ENCODE results near the gene HDAC4. TPM values are rescaled to one million over a fixed set of nuclear protein-coding genes. Genes with fewer than 3 reads are reported as not detected.

Gene HDAC4
- polyA plus RNA-seq, 2 of the 4 experiments (the other 2 are of a cell fraction), result 8.6 to 10.4 TPM

DNA sequence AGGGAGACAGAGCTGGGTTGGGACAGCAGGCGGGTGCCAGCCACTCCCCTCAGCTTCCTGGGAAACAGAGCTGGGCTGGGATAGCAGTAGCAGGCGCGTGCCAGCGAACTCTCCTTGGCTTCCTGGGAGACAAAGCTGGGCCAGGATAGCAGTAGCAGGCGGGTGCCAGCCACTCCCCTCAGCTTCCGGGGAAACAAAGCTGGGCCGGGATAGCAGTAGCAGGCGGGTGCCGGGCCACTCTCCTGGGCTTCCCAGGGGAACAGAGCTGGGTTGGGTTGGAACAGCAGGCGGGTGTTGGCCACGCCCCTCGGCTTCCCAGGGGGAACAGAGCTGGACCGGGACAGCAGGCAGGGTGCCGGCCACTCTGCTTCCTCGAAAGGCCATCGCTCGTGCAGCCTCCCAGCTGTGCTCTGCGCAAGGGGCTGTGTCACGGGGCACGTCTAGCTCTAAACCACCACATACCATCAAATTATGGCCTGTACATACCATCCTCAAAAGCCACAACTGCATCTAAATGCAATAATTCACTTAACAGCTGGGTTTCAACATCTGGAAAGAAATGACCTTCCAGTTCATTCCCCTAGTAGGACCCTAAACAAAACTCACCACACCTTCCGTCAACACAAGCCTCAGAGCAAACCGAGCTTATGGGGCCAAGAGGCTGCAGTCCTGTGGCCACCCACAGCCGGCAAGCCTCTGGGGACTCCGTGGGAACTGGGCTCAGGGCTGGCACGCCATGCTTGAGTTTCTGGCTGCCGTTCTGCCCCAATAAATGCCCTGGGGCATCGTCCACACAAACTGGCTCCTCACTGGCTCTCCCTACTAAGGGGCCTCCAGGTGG is 324.7 kb downstream of the HDAC4 start:
- no peak for ATAC-seq
- POLR2A ChIA-PET, result no interaction called here
- DNase-seq (ENCODE audit: low read depth in 1 of 2, low spot score in 1 of 2), result no peak

DNA sequence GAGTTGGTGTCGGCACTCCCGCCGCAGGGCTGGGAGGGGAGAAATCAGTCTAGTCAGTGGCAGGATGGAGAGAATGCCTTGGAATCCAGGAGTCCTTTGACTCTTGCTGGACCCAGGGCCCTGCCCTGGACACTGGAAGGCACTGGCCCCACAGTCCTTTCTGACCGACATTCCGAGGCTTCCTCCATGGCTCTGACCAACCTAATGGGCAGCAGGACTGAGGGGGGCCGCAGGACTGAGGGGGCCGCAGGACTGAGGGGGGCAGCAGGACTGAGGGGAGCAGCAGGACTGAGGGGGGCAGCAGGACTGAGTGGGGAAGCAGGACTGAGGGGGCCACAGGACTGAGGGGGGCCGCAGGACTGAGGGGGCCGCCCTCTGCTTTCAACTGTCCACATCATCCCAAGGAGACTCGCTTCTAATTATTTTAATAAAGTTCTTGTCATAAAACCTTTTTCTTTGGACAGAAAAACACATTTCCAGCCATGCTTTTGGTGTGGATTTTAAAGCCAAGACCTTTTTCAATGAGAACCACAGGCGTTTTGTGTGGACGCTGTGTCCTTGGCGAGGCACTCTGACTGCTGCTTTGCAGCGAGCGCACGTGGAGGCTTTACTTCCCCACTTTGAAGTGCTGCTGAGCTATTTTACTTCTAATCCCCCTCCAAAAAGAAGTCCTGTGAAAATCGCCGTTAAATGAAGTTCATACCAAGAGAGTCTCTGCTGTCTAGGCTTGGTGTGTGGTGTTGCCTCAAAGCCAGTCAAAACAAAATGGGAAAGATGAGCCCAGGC is 326.9 kb downstream of the HDAC4 start:
- POLR2A ChIA-PET, result no interaction called here

More for the DNA sequence above, 324.7 kb downstream of the HDAC4 start:
- FAIRE-seq, result no peak
- H3K4me3 ChIP-seq, result no peak overlapping the region
- no peaks in the 10 kb centered on the region for H3K9me3 ChIP-seq
- CTCF ChIA-PET, result interaction anchor here (1.0 to 1.5 kb wide), 2 partner anchors 17 to 30 kb away, joined by 3 to 5 read pairs; no protein-coding TSS in a partner anchor
- 83% methylated on average over 20 of the region's 27 CpGs for WGBS (ENCODE audit: missing lambda C conversion rate)
- no peak overlapping the region for H3K4me2 ChIP-seq
- TF ChIP-seq, protein P1, sequence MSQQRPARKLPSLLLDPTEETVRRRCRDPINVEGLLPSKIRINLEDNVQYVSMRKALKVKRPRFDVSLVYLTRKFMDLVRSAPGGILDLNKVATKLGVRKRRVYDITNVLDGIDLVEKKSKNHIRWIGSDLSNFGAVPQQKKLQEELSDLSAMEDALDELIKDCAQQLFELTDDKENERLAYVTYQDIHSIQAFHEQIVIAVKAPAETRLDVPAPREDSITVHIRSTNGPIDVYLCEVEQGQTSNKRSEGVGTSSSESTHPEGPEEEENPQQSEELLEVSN (IDR thresholded peaks at IDR 0.05; ENCODE audit: borderline replicate concordance, low read depth), result no peak
- TF ChIP-seq CEBPB (IDR thresholded peaks at IDR 0.05), result no peak
- H3K27ac ChIP-seq, result no peak overlapping the region
- H3K4me1 ChIP-seq, result no peaks in the 10 kb centered on the region

DNA sequence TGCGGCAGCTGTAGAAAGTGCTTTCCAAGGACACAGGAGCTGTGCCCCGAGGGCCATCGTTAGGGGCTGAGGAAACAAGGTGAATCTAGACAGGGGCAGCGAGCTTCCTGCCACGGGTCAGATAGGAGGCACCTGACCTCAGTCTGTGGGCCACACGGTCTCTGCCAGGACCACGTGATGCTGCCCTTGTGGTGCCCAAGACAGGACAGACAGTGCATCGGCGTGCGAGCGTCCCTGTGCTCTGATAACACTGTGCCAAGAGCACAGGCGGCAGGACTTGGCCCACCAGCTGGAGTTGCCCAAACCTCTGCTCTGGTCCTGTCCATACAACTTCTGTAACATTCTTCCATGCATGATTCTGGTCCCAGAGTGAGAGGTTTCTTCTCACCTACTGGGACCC is 327.6 kb downstream of the HDAC4 start:
- Histone ChIP-seq H3K4me1 (peaks cover 9% of the 10 kb centered on the region), H3K4me2 (no peak overlapping the region), H3K4me3 (no peak overlapping the region), H3K9me3 (no peaks in the 10 kb centered on the region), H3K27ac (no peak overlapping the region)
- ChIA-PET CTCF (no interaction called here), POLR2A (no interaction called here)
- ATAC-seq (no peak), DNase-seq (ENCODE audit: low read depth in 1 of 2, low spot score in 1 of 2) (no peak), FAIRE-seq (no peak)
- WGBS (ENCODE audit: missing lambda C conversion rate), result 90% methylated on average over 7 of the region's 12 CpGs
- TF ChIP-seq HOXB13 (CRISPR knock-in tag; IDR thresholded peaks at IDR 0.05; ENCODE audit: low read depth), result no peak
- TF ChIP-seq TFCP2L1 (CRISPR knock-in tag; IDR thresholded peaks at IDR 0.05), result no peak
- TF ChIP-seq ZSCAN20 (CRISPR knock-in tag; IDR thresholded peaks at IDR 0.05), result no peak
- TF ChIP-seq, protein P2, sequence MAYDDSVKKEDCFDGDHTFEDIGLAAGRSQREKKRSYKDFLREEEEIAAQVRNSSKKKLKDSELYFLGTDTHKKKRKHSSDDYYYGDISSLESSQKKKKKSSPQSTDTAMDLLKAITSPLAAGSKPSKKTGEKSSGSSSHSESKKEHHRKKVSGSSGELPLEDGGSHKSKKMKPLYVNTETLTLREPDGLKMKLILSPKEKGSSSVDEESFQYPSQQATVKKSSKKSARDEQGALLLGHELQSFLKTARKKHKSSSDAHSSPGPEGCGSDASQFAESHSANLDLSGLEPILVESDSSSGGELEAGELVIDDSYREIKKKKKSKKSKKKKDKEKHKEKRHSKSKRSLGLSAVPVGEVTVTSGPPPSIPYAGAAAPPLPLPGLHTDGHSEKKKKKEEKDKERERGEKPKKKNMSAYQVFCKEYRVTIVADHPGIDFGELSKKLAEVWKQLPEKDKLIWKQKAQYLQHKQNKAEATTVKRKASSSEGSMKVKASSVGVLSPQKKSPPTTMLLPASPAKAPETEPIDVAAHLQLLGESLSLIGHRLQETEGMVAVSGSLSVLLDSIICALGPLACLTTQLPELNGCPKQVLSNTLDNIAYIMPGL (CRISPR knock-in tag; IDR thresholded peaks at IDR 0.05; ENCODE audit: borderline replicate concordance), result no peak
- no peak for TF ChIP-seq FOSL2 (IDR thresholded peaks at IDR 0.05)
- TF ChIP-seq FOSL2 (CRISPR knock-in tag; IDR thresholded peaks at IDR 0.05), result no peak
- TF ChIP-seq, protein P3, sequence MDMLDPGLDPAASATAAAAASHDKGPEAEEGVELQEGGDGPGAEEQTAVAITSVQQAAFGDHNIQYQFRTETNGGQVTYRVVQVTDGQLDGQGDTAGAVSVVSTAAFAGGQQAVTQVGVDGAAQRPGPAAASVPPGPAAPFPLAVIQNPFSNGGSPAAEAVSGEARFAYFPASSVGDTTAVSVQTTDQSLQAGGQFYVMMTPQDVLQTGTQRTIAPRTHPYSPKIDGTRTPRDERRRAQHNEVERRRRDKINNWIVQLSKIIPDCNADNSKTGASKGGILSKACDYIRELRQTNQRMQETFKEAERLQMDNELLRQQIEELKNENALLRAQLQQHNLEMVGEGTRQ (IDR thresholded peaks at IDR 0.05), result no peak
- TF ChIP-seq, protein P4, sequence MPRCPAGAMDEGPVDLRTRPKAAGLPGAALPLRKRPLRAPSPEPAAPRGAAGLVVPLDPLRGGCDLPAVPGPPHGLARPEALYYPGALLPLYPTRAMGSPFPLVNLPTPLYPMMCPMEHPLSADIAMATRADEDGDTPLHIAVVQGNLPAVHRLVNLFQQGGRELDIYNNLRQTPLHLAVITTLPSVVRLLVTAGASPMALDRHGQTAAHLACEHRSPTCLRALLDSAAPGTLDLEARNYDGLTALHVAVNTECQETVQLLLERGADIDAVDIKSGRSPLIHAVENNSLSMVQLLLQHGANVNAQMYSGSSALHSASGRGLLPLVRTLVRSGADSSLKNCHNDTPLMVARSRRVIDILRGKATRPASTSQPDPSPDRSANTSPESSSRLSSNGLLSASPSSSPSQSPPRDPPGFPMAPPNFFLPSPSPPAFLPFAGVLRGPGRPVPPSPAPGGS (IDR thresholded peaks at IDR 0.05), result no peak

More for the DNA sequence above, 326.9 kb downstream of the HDAC4 start:
- Histone ChIP-seq H3K4me2 (no peak overlapping the region), H3K4me3 (no peak overlapping the region), H3K27ac (no peak overlapping the region), H3K9me3 (no peaks in the 10 kb centered on the region), H3K4me1 (peaks cover 9% of the 10 kb centered on the region)
- ATAC-seq (no peak), FAIRE-seq (no peak), DNase-seq (ENCODE audit: low read depth in 1 of 2, low spot score in 1 of 2) (no peak)
- CTCF ChIA-PET, result no interaction called here
- 91% methylated on average over 16 of the region's 18 CpGs for WGBS (ENCODE audit: missing lambda C conversion rate)
- TF ChIP-seq PBX3 (IDR thresholded peaks at IDR 0.05) (no peak), NFE2L2 (conservative IDR thresholded peaks at IDR 0.05; ENCODE audit: low read length) (no peak), EHMT2 (IDR thresholded peaks at IDR 0.05; ENCODE audit: low read depth) (no peak), RNF2 (IDR thresholded peaks at IDR 0.05; ENCODE audit: borderline replicate concordance, low read depth) (no peak), CEBPB (IDR thresholded peaks at IDR 0.05) (no peak), KDM5A (IDR thresholded peaks at IDR 0.05) (no peak), CHD2 (IDR thresholded peaks at IDR 0.05; ENCODE audit: low read length, partially characterized antibody) (no peak), ZC3H11A (IDR thresholded peaks at IDR 0.05) (no peak)
- TF ChIP-seq, protein P5, sequence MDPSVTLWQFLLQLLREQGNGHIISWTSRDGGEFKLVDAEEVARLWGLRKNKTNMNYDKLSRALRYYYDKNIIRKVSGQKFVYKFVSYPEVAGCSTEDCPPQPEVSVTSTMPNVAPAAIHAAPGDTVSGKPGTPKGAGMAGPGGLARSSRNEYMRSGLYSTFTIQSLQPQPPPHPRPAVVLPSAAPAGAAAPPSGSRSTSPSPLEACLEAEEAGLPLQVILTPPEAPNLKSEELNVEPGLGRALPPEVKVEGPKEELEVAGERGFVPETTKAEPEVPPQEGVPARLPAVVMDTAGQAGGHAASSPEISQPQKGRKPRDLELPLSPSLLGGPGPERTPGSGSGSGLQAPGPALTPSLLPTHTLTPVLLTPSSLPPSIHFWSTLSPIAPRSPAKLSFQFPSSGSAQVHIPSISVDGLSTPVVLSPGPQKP (IDR thresholded peaks at IDR 0.05; ENCODE audit: low read depth, low read length), result no peak
- TF ChIP-seq, protein P6, sequence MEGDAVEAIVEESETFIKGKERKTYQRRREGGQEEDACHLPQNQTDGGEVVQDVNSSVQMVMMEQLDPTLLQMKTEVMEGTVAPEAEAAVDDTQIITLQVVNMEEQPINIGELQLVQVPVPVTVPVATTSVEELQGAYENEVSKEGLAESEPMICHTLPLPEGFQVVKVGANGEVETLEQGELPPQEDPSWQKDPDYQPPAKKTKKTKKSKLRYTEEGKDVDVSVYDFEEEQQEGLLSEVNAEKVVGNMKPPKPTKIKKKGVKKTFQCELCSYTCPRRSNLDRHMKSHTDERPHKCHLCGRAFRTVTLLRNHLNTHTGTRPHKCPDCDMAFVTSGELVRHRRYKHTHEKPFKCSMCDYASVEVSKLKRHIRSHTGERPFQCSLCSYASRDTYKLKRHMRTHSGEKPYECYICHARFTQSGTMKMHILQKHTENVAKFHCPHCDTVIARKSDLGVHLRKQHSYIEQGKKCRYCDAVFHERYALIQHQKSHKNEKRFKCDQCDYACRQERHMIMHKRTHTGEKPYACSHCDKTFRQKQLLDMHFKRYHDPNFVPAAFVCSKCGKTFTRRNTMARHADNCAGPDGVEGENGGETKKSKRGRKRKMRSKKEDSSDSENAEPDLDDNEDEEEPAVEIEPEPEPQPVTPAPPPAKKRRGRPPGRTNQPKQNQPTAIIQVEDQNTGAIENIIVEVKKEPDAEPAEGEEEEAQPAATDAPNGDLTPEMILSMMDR (IDR thresholded peaks at IDR 0.05), result no peak

Data from A549 (cell line).